GM23248 (cell line): ENCODE measurements around the gene DPM1.

Experiments
- EZH2 ChIP-seq: fragments of 200-600 bp; sonication (generic); IDR thresholded peaks from 2 replicates; pipeline ENCODE4 v1.6.1; 2018; ENCODE audit warnings: antibody characterized with exemption, mild to moderate bottlenecking; ENCODE audit not compliant: insufficient read depth, poor library complexity, severe bottlenecking
- EZH2phosphoT487 ChIP-seq: fragments of 200-600 bp; sonication (generic); IDR thresholded peaks from 2 replicates; pipeline ENCODE4 v1.6.1; 2018; ENCODE audit warnings: antibody characterized with exemption, moderate library complexity, mild to moderate bottlenecking, low read depth; ENCODE audit not compliant: insufficient read depth

- TF ChIP-seq EZH2 = no peak
- TF ChIP-seq EZH2phosphoT487 = no peak
These were observed 17.5 kb upstream of the DPM1 start for GRCh38 chr20:50975701-50976330.
